ENCODE measurements around the gene SLCO3A1.

SLCO3A1 gene

GRCh38 chr15:91936182-91936775, 82.8 kb downstream of the SLCO3A1 start:
- H3K4me3 ChIP-seq (ENCODE audit: low read depth, low read length) = no peak overlapping the region
- TF ChIP-seq, protein P1, sequence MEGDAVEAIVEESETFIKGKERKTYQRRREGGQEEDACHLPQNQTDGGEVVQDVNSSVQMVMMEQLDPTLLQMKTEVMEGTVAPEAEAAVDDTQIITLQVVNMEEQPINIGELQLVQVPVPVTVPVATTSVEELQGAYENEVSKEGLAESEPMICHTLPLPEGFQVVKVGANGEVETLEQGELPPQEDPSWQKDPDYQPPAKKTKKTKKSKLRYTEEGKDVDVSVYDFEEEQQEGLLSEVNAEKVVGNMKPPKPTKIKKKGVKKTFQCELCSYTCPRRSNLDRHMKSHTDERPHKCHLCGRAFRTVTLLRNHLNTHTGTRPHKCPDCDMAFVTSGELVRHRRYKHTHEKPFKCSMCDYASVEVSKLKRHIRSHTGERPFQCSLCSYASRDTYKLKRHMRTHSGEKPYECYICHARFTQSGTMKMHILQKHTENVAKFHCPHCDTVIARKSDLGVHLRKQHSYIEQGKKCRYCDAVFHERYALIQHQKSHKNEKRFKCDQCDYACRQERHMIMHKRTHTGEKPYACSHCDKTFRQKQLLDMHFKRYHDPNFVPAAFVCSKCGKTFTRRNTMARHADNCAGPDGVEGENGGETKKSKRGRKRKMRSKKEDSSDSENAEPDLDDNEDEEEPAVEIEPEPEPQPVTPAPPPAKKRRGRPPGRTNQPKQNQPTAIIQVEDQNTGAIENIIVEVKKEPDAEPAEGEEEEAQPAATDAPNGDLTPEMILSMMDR (IDR thresholded peaks at IDR 0.05; ENCODE audit: low read depth, low read length) = no peak

- TF ChIP-seq, protein P1 (IDR thresholded peaks at IDR 0.05; ENCODE audit: low read depth, low read length) = no peak
- H3K4me3 ChIP-seq (ENCODE audit: low read depth, low read length) = no peak overlapping the region
Measured at GRCh38 chr15:91936927-91937326, 83.4 kb downstream of the SLCO3A1 start.

DNA sequence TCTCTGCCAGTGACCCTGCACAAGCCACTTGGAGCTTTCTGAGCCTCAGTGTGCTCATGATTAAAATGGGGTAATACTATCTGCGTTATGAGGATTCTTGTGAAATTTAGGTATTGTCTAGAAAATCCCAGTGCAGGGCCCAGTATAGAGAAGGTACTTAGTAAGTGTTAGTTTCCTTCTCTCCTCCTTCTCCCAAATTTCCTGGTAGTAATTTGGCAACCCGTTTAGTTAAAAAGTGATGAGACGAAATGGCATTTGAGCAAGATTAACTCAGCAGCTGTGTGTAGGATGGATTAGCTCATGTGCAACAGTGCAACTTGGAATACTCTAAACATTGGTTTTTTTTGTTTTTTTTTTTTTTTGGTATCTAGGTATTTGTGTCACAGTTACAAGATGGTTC, 84.6 kb downstream of the SLCO3A1 start:
- no peak overlapping the region for H3K4me3 ChIP-seq (ENCODE audit: low read depth, low read length)
- TF ChIP-seq, protein P1 (IDR thresholded peaks at IDR 0.05; ENCODE audit: low read depth, low read length) = no peak

- H3K4me3 ChIP-seq (ENCODE audit: low read depth, low read length) = no peak overlapping the region
- TF ChIP-seq, protein P1 (IDR thresholded peaks at IDR 0.05; ENCODE audit: low read depth, low read length) = no peak
Measured at GRCh38 chr15:91939403-91939831, 85.9 kb downstream of the SLCO3A1 start.

DNA sequence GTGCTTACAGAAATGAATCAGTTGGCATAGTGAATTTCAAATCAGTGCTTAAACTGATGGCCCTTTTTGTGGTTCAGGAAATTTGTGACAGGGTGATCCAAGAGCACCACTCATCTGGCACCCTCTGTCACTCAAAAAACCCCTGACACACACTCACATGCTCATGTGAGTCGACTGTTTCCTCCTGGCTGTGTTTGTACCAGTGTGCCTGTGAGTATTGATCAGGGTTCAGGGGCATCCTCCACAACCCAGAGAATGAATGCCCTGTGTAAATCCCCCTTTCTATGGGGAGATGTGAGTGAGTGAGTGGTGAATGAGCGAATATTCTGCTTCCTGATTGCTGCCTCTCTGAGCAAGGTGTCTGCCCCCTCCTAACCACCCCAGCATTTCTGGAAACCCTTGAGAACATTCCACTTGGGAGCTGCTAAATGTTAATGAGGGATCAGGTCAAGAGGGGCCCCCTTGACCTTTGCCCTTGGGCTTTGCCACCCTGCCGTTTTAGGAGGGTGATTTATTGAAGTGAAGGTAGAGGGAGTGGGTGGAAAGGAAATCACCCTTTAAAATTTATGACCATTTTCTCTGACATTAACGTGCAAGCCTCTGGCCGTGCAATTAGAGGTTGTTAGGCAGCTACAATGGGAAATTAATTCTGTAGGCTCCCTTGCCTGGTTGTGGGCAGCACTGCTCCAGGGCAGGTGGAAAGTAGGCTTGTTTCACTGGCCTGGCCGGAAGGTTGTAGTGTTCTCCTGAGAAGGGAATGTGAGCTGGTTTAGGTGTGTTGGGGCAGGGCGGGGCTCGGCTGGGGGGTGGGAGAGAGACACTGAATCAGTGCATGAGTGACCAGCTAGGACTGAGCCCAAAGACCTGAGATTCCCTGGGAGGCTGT, 87.2 kb downstream of the SLCO3A1 start:
- no peak overlapping the region for H3K4me3 ChIP-seq (ENCODE audit: low read depth, low read length)
- TF ChIP-seq, protein P1 (IDR thresholded peaks at IDR 0.05; ENCODE audit: low read depth, low read length) = no peak

DNA sequence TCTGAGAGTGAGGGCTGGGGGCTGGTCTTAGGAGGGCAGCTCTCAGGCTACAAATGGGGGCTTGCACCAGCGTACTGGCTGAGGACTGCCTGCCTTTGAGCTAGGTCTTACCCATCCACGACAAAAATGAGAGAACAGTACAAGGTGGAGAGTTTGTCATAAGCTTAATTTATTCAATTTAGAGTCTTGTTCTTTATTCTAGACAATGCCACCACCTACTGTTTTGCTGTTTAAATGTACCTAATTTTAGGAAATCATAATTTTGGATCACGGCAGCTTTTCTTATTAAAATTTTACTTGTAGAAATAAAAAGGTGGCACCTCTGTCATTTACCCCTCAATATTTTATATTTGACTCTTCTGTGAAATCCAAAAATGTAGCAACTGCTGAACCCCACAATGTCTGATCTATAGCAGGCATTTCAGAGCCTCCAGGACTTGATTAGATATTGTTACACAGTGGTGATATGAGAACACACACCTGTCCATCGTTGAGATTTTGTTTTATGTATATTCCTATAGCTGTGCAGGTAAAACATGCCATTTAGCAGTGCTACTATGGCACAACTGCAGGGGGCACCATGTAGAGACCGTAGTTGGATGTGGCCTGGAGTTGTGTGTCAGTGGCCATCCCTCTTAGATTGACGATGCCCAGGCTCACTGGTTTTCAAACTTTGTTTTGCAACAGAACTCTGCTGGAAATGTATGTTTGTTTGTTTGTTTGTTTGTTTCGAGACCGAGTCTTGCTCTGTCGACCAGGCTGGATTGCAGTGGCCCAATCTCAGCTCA, 88.6 kb downstream of the SLCO3A1 start:
- no peak overlapping the region for H3K4me3 ChIP-seq (ENCODE audit: low read depth, low read length)
- TF ChIP-seq, protein P1 (IDR thresholded peaks at IDR 0.05; ENCODE audit: low read depth, low read length) = no peak
